HG03565 (cell line): Measurements from ENCODE around the gene HES1.
A peak's percentile ranks its signal among the peaks of the same experiment; 100 is the strongest.

Experiments
- ATAC-seq: cut with Tn5 transposase; IDR thresholded peaks from one replicate; pipeline ENCODE4 v1.9.1; 2021; ENCODE audit warnings: mild to moderate bottlenecking, moderate library complexity; ENCODE audit not compliant: unreplicated experiment

Gene HES1

DNA sequence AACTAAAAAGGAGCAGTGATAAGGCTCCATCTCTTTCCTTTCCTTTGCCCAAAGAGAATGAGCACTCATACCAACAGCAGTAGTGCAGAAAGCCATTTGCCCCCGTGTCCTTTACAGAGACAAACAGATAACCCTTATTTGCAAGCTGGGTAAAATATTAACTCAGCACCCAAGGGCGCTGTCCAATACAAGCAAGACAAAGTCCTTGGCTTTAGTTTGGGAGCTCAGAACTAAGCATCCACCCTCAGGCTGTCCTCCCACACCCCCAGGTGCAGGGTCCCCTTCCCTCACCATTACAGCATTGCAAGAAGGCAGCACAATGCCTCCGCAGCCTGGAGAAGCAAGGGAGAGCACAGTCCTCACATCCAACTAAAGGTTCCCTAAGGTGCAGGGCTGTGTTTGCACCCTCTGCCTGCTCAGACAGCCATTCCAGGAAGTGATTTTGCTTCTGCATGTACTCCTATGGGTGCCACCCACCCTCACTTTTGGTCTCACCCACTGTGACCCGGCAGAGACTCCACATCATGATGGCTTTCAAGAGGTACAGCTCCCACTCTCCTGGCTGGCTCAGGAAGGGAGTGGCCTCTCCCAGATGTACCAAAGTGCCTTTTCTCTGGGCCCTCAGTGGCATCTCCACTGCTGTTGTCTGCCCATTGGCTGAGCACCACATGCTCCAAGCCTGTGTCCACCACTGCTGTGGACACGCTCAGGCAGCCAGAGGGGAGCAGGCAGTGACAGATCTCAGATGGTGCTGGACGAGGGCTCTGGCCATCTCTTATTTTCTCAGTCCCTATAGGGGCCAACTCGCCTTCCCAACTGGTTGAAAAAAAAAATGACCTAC lies 34.1 kb upstream of the HES1 start:
- ATAC-seq: peak; percentile 11

DNA sequence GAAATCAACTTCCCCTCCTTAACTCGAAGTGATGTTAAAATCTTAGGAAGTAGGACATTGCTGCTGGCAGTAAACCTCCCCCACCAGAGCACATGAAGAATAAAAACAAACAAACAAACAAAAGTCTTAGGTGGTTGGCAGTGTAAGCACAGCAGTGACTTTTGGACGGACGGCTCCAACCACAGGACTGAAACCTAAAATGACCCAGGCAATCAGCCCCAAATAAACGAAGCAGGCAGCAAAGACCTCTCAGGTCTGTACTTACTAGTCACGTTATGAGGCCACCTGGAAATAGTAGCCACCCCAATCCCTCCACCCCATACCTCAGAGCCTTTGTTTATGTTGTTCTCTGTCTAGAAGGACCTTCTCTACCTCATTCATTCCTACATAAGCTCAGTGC lies 33.5 kb upstream of the HES1 start:
- ATAC-seq: no peak

DNA sequence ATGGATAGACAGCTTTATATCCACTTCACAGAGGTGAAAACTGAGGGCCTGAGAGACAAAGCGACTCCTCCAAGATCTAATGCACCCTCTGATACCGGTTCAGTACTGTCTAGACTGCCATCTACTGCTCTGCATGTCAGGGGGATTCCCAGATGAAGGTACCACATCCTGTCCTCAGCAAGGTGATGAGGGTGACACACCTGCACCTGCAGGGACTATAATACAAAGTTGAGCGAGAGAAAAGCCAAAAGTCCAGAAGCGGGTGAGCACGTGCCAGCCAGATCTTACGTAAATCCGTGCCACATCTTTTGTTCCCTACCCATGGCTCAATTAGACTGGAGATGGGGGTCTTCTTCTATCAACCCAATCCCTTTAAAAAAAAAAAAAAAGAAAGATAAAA lies 32.4 kb upstream of the HES1 start:
- ATAC-seq: peak; percentile 20

DNA sequence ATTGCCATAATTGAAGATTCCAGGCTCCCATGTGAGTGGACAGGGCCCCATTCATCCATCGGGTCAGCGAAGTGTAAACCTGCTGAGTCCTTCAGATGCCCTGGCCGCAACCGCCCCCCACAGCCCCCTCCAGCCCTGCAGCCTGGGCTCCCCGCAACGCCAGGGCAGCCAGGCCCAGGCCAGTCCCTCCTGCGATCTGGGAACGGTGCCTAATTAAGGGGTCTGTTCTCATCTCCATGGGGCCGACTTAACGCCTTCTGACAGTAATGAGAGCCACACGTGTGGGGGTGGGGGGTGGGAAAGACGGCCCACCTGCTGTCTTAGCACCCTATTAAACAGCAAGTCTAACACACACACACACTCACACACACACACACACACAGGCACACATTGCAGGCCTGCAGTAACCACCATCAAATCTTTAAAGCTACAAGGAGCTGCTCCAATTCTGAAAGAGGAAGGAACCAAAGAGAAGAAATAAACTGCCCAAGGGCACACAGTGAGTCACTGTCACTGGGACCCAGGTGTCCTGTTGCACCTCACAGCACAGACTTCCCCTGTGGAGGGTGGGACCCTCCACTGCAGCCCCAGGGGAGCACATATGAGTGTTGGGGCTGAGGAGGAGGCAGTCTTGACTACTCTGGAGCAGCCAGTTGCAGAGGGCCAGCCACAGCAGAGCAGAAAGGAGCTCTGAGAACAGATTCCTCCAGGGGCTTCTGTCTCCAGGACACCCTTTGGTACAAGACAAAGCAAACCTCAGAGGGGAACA lies 31.8 kb upstream of the HES1 start:
- ATAC-seq: peak; percentile 35

DNA sequence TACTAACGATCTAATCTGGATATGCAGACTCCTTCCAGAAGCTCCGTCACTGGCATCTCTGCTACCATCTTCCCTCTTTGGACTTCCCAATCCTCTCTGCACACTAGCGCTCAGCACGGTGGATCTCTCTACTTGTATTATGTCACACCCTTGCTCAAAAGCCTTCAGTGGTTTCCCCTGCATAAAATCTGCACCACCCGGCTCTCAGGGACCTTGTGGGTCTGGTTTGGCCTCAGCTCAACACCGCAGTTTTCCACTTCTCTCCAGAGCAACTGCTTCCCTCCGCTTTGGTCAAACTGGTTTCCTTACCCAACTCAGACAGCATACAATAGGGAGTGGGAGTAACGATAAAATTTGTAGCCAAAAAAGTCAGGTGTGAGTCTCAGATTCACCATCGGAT lies 30.7 kb upstream of the HES1 start:
- ATAC-seq: no peak

DNA sequence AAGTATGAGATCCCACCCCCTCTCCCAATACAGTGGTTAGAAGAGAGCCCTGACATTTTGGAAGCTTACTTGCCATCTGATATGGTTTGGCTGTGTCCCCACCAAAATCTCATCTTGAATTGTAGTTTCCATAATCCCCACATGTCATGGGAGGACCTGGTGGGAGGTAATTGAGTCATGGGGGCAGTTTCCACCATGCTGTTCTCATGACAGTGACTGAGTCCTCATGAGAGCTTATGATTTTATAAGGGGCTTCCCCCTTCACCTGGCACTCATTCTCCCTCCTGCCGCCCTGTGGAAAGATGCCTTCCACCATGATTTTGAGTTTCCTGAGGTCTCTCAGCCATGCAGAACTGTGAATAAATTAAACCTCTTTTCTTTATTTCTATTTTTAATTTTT lies 28.8 kb upstream of the HES1 start:
- ATAC-seq: no peak

DNA sequence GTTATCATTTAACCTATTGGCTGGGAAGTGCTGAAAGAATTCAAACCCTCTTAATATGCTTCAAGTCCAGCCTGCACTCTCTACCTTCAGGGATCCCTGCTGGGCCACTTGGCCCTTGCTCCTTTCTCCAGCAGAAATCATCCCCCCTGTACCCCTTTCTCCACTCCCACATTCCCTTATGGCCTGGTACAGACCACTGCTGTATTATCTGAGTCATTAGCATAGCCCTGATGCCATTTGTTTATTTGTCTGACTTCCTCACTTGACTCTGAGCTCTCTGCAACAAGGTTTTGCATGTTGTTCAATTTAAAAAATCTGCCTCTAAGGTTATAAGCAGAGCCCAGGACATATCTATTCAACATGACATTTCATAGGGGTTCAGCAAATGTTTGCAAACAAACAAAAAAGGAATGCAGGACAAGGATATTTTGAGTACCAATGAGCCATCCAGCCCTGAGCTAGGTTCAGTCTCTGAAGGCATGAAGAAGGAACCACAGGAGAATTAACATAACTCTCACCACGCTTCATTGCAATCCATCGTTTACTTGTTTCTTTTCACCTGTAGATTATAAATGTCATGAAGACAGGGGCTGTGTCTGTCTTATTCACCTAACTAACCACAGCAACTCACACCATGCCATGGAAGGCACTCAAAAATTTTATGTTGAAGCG lies 26.6 kb upstream of the HES1 start:
- ATAC-seq: no peak

DNA sequence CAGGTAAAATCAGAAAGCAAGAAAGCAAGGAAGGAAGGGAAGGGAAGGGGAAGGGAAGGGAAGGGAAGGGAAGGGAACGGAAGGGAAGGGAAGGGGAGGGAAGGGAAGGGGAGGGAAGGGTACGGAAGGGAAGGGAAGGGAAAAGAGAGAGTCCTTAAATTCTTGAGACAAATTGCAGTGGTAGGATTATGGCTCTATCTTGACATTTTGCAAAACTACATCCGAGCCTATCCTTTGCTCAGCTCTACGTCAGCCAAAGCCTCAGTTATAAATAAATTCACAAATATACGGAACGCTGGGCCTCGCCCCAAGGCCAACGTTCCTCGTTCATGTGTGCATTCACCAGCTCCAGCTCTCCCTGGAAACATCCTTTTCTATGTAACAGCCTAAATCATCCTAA lies 25.5 kb upstream of the HES1 start:
- ATAC-seq: no peak

DNA sequence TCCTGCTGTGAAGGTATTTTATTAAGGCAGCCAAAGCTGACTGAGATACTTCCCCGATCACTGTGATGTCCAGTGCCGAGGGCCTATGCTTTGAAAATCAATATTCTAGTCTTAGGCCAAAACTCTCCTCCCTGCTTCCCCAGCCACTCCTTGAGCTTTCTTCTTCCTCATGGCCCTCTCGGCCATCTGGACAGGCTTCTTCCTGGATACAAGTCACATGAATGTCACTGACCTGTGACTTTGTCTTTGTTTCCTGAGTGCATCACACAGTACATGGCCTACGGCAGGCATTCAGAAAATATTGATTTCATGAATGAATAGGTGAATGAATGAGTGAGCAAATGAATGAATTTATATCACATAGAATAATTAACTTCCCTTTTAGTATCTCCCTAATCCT lies 24.6 kb upstream of the HES1 start:
- no peak for ATAC-seq

DNA sequence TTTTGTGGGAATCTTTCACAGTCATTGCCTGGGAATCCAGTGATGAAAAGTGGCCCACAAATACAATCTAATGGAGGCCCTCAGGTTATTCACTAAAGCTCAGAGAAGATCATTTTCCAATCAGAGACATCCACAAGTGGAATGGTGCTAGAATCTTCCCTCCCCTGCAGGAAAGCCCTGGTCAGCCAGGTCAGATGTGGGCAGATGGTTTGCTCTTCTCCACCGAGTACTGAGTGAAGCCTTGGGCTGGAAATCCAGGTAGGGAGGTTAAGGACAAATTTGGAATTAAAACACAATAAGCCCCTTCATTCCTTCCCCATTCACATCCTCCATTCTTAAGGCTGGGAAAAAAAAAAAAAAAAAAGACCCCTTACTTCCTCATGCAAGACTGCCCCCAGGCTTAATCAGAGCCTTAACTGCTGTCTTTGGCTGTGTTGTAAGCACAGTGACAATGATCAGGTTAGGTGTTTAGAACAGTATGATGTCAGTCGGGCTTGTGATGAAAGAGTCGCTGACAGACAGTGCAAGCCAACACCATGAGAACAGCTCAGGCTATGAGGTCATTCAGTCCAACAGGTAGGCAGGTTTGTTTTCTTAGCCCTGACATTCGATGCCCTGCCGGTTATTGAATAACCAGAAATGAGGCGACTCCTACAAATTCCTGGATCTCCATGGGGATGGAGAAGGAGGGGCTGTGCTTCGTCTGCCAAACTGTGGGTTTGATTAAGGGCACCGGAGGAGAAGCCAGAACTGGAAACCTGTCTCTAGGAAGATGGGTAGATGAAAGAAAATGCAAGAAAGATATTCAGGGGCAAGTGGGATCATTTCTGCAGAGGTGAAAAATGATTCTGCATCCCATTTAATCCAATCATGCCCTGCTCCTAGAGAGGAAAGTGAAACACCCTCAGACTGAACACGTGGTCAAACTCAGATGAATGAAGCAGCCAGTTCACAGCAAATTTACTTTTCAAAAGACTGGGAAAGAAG lies 23.5 kb upstream of the HES1 start:
- no peak for ATAC-seq

DNA sequence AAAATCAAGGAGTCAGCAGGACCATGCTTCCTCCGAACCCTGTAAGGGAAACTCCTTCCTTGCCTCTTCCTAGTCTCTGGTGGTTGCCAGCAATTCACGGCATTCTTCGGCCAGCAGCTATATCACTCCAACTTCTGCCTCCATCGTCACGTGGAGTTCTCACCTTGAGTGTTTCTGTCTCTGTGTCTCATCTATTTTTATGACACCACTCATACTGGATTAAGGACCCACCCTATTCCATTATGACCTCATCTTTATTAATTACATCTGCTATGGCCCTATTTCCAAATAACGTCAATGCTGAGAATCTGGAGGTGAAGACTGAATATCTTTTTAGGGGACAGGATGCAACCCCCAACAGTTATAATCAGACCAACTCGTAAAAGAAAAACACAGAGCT lies 21.8 kb upstream of the HES1 start:
- no peak for ATAC-seq

DNA sequence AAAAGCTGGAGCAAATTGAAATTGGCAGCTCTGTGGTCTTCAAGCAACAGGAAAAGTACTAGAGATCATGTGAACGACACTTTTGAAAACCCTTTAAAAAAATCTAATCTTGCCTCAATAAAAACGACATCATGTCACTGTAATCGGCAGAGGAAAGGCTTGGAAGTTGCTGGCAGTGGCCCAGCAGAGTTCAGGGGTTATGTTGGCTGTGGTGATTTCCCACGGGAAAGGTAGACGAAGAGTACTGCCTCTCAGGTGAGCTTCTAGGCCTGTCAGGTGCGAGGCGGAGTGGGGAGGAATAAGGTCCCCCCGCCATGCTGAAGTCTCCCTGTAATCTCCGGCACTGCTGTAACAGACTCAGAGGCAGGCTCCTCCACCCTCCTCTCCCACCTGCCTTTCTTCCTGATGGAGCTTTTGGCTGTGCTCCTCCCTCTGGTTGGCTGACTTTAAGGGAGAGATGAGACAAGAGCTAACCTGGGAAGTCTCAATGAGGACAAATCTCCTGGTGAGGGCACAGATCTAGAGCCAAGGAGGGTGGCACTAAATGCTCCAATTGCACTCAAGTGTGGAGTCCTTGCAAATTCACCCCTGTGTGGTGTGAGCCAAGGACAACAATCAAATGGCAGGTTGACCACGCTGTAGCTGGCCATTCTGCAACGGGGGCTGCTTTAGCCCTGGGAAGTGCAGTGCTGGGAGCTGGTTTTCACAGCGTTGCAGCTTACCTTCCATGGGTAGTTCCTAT lies 18.7 kb upstream of the HES1 start:
- no peak for ATAC-seq

DNA sequence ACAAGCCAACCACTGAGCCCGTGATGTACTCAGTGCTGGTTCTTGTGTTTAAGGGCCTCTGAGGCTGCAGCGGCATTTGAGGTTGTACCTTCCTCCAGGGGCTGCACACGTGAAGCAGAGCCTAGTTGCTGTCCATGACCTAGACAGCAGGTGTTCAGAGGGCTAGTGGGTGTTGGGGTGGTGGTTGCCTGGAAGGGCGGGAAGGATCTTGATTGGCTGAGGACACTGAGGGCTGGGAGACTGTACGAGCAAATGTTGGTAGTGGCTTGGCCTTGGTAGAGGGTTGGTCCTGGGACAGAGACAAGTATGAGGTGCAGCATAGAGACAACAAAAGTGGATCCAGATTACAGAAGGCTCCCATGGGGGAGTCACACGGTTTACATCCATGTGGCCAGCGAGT lies 17.0 kb upstream of the HES1 start:
- no peak for ATAC-seq

DNA sequence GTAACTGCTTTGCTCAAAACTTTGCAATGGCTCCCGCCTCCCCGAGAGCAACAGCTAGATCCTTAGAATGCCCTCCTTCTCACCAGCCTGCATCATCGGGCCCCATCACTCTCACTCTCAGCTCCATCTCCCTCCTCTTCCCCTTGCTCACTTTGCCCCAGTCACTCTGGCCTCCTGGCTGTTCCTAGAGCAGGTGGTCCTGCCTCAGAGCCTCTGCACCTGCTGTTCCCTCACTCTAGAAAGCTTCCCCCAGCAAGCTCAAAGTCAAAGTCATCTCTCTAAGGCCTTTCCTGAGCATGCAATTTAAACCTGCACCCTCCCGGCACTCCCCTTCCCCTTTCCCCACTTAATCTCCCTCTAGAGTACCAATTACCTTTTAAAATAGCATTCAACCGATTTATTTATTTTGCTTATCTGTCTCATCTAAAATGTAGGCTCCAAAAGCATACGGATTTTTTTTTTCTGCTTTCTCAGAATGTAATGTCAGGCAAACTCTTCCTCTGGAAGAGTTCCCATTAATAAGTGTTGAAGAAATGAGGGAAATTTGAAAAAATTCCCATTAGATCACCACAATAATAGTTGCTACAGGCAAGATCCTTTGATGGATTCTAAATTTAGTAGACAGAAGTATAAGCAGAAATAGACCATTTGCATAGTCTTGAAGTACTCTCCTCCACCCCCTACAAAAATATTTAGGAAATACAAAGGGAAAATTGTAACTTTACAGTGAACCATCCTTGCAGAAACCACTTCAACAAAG lies 15.9 kb upstream of the HES1 start:
- ATAC-seq: no peak

DNA sequence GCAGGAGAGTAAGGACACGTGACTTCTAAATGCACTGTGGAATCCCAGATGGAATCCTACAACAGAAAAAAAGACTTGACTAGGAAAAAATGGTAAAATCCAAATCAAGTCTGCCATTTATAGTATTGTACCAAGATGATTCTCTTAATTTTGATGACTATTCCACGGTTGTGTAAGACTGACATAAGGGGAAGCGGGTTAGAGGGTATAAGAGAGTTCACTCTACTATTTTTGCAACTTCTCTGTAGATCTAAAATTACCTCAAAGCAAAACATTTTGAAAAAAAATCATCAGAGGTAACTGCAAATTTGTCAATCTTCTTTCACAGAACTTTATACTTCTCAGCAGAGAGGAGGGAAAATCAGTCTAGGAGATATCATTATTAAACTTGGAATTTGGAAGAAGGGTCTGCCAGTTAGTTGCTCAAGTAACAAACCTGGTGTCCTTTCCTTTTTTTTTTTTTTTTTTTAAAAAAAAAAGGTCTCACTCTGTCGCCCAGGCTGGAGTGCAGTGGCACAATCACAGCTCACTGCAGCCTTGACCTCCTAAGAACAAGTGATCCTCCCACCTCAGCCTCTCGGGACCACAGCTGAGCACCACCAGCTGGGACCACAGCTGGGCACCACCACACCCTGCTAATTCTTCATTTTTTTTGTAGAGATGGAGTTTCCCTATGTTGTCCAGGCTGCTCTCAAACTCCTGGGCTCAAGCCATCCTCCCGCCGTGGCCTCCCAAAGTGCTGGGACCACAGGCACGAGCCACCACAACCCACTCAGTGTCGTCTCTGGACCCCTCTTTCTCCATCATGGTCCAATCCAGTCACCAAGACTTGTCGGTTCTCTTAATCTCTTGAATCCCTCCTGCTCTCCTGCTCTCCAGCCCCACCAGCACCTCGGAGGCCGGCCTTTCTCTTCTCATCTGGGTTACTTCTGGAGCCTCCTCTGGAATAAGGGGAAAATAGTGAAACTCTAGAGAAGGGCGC lies 14.9 kb upstream of the HES1 start:
- no peak for ATAC-seq

DNA sequence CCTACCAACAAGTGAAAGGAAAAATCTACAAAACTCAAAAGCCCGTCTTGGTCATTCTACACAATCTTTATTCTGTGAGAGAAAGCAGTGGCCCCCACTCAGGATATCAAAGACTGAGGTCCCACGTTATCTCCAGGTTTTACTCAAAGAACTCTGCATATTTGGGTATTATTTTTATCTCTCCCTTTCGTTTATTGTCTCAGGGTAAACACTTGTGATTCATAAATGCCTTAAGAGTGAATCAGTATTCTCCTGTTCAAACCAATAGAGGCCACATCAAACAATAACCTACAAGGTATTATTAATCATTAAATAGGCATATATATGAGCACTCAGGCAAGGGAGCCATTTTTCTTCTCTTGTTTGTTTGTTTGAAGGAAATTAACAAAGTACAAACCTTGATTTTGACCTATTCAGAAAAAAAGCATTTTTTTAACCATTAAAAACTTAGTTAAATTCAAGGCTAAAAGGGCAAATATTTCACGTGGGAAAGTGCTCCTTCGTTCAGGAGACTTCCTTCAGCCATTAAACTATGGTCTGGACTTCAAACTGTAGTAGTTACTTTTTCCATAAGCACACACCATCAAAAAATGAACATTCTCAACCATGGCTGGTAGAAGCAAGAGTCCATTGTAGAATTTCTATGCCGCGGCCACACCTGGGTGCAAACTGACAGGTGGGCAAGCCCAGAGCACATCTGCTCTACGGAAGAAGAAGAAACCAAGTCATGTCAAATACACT lies 13.9 kb upstream of the HES1 start:
- ATAC-seq: no peak

DNA sequence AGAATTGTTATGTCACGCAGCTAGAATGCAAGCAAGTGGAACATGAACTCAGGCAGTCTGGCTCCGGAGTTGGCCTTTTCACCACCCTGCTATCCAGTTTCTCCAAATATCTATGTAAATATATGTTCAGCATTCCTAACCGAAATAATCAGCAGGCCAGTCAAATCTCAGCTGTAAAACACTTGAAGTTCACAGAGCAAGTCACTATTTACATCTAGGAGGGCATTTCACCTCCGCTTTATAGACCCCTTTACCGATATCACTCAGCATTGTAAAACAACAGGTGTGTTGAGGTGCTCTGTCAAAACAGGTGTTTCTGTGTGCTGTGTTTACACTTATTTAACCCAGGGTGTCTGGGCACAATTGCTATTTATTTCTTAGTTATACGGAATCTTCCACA lies 12.2 kb upstream of the HES1 start:
- no peak for ATAC-seq
